ENCODE data around the gene ENO4. TPM values are rescaled to one million over a fixed set of nuclear protein-coding genes. Genes with fewer than 3 reads are reported as not detected.

The ENO4 gene
- polyA plus RNA-seq, 3 donors: not detected

DNA sequence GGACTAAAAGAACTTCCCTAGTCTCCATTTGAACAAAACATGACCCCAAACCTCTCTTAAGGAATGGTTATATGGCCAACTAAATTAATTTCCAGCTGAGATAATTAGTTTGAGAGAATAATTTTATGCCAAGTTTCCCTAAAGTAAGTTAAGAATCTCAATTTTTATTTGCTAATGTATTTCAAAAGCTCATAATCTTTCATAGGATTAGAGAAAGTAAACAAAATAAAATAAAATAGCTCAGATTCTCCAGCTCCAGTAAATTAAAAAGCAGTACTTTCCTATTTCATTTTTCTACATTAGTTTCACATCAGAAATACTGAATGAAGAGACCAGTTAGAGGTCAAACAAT, 44.4 kb downstream of the ENO4 start:
- no peaks in the 10 kb centered on the region for H3K79me2 ChIP-seq (ENCODE audit: insufficient read depth, low read length)
- peaks cover 0 to 1% (median 0%) of the 10 kb centered on the region in 7 donors for H3K9me3 Mint-ChIP-seq
- H2AFZ ChIP-seq (ENCODE audit: insufficient read depth, low read depth, low read length, poor library complexity, severe bottlenecking): no peak overlapping the region
- H3K27me3 ChIP-seq (ENCODE audit: control insufficient read depth in 2 of 2, insufficient read depth in 2 of 2, low read length in 2 of 2): no peaks in the 10 kb centered on the region
- H3K9ac ChIP-seq (ENCODE audit: insufficient read depth, low read length, poor library complexity, severe bottlenecking): no peak overlapping the region
- H3K36me3 Mint-ChIP-seq: peaks cover 50 to 54% of the 10 kb centered on the region in 2 donors
- H3K27ac Mint-ChIP-seq: no peak overlapping the region
- intact Hi-C loops (cut with micrococcal nuclease): no loop called here
- peaks cover 14% of the 10 kb centered on the region for H3K4me1 Mint-ChIP-seq
- no peak overlapping the region for H3K4me3 Mint-ChIP-seq
- H3K4me3 ChIP-seq (replicated peaks in 1 of 3; ENCODE audit: low read depth in 2 of 3, low read length in 3 of 3): no peak overlapping the region
- H3K4me2 ChIP-seq (replicated peaks; ENCODE audit: extremely low read depth, low read length, poor library complexity, severe bottlenecking): no peak overlapping the region
- peaks cover 0 to 4% of the 10 kb centered on the region in 2 donors for H3K4me1 ChIP-seq (ENCODE audit: control insufficient read depth in 1 of 2, insufficient read depth in 2 of 2, low read length in 2 of 2)
- H3K9me3 ChIP-seq (replicated peaks in 1 of 2; ENCODE audit: control insufficient read depth in 1 of 2, insufficient read depth in 1 of 2, low read length in 2 of 2): no peaks in the 10 kb centered on the region
- TF ChIP-seq, protein P1, sequence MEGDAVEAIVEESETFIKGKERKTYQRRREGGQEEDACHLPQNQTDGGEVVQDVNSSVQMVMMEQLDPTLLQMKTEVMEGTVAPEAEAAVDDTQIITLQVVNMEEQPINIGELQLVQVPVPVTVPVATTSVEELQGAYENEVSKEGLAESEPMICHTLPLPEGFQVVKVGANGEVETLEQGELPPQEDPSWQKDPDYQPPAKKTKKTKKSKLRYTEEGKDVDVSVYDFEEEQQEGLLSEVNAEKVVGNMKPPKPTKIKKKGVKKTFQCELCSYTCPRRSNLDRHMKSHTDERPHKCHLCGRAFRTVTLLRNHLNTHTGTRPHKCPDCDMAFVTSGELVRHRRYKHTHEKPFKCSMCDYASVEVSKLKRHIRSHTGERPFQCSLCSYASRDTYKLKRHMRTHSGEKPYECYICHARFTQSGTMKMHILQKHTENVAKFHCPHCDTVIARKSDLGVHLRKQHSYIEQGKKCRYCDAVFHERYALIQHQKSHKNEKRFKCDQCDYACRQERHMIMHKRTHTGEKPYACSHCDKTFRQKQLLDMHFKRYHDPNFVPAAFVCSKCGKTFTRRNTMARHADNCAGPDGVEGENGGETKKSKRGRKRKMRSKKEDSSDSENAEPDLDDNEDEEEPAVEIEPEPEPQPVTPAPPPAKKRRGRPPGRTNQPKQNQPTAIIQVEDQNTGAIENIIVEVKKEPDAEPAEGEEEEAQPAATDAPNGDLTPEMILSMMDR (IDR thresholded peaks at IDR 0.05): no peak
- H4K20me1 ChIP-seq (ENCODE audit: insufficient read depth, low read length): no peaks in the 10 kb centered on the region
- H3K36me3 ChIP-seq (replicated peaks in 1 of 2; ENCODE audit: control insufficient read depth in 1 of 2, insufficient read depth in 2 of 2, low read length in 2 of 2): peaks cover 26 to 51% of the 10 kb centered on the region in 2 donors
- H3K27ac ChIP-seq (ENCODE audit: low read depth in 1 of 2, low read length in 2 of 2): no peak overlapping the region
- no peak for DNase-seq
- peaks cover 0 to 2% (median 2%) of the 10 kb centered on the region in 3 donors for H3K27me3 Mint-ChIP-seq (ENCODE audit: low read depth in 3 of 3)

DNA sequence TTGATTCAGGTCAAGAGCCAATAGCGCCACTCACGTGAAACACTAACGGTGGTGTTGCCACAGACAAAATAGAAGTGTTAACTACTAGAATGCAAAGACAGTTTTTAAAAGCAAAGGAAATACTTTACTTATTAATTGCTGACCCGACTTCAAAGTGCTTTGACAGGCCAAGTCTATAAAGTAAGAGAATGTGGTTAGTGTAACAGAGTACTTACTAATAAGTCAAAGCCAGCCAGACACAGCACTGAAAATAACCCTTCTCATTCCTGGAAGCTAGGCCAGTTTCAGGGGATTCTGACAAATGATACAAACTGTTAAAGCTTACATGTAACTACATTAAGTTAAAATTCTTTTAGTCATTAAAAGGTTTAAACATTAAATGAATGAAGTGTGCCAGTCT, 50.3 kb downstream of the ENO4 start:
- TF ChIP-seq, protein P1 (IDR thresholded peaks at IDR 0.05): no peak
- Histone ChIP-seq H3K9ac (ENCODE audit: insufficient read depth, low read length, poor library complexity, severe bottlenecking) (no peak overlapping the region), H4K20me1 (ENCODE audit: insufficient read depth, low read length) (no peaks in the 10 kb centered on the region), H2AFZ (ENCODE audit: insufficient read depth, low read depth, low read length, poor library complexity, severe bottlenecking) (no peak overlapping the region), H3K79me2 (ENCODE audit: insufficient read depth, low read length) (no peaks in the 10 kb centered on the region), H3K4me1 (ENCODE audit: control insufficient read depth in 1 of 2, insufficient read depth in 2 of 2, low read length in 2 of 2) (no peaks in the 10 kb centered on the region), H3K4me3 (replicated peaks in 1 of 3; ENCODE audit: low read depth in 2 of 3, low read length in 3 of 3) (no peak overlapping the region), H3K27me3 (ENCODE audit: control insufficient read depth in 2 of 2, insufficient read depth in 2 of 2, low read length in 2 of 2) (no peaks in the 10 kb centered on the region), H3K9me3 (replicated peaks in 1 of 2; ENCODE audit: control insufficient read depth in 1 of 2, insufficient read depth in 1 of 2, low read length in 2 of 2) (no peaks in the 10 kb centered on the region), H3K36me3 (replicated peaks in 1 of 2; ENCODE audit: control insufficient read depth in 1 of 2, insufficient read depth in 2 of 2, low read length in 2 of 2) (peaks cover 59 to 95% of the 10 kb centered on the region in 2 donors), H3K27ac (ENCODE audit: low read depth in 1 of 2, low read length in 2 of 2) (no peak overlapping the region), H3K4me2 (replicated peaks; ENCODE audit: extremely low read depth, low read length, poor library complexity, severe bottlenecking) (no peak overlapping the region)
- Mint-ChIP-seq H3K27me3 (ENCODE audit: low read depth in 3 of 3) (peaks cover 0 to 2% (median 0%) of the 10 kb centered on the region in 3 donors), H3K4me3 (no peak overlapping the region), H3K4me1 (no peaks in the 10 kb centered on the region), H3K9me3 (peaks cover 0 to under 1% (median 0%) of the 10 kb centered on the region in 7 donors), H3K36me3 (peaks cover 73 to 75% of the 10 kb centered on the region in 2 donors), H3K27ac (no peak overlapping the region)
- 100% methylated on average over 3 of the region's 4 CpGs for WGBS (ENCODE audit: insufficient coverage)
- intact Hi-C loops (cut with micrococcal nuclease): no loop called here
- no peak for DNase-seq
